Activated gamma-delta T cell treated with anti-CD3 and anti-CD28 coated beads, Interleukin-2, amount 50 U/mL, for 16 hours (primary cell): ENCODE measurements around the gene SLC2A9.
"Not testable (repeated sequence)": the region's sequence is repeated elsewhere in the genome, so short reads cannot be mapped to it uniquely, and the experiment has no call there.

Experiments
- DNase-seq: peaks from one replicate; pipeline ENCODE4 v3.0.0-alpha.2; 2020; ENCODE audit warnings: low read depth

SLC2A9 gene

GRCh38 chr4:9826551-9826950, 194.7 kb downstream of the SLC2A9 start:
- no peak for DNase-seq

GRCh38 chr4:9825049-9825448, 196.2 kb downstream of the SLC2A9 start:
- no peak for DNase-seq

GRCh38 chr4:9820343-9820742, 201.0 kb downstream of the SLC2A9 start:
- no peak for DNase-seq

GRCh38 chr4:9816285-9816684, 205.0 kb downstream of the SLC2A9 start:
- DNase-seq: no peak

GRCh38 chr4:9812501-9813340, 208.6 kb downstream of the SLC2A9 start:
- DNase-seq: no peak

GRCh38 chr4:9811806-9812205, 209.5 kb downstream of the SLC2A9 start:
- no peak for DNase-seq

- no peak for DNase-seq
Measured at GRCh38 chr4:9808077-9808476, 213.2 kb downstream of the SLC2A9 start.

- DNase-seq: no peak
Measured at GRCh38 chr4:9804918-9805317, 216.4 kb downstream of the SLC2A9 start.

GRCh38 chr4:9800848-9801247, 220.4 kb downstream of the SLC2A9 start:
- DNase-seq: no peak

- DNase-seq: not testable (repeated sequence)
Measured at GRCh38 chr4:9796641-9797040, 224.7 kb downstream of the SLC2A9 start.

GRCh38 chr4:9792381-9792780, 228.9 kb downstream of the SLC2A9 start:
- no peak for DNase-seq

- not testable (repeated sequence) for DNase-seq
Measured at GRCh38 chr4:9785891-9786290, 235.4 kb downstream of the SLC2A9 start.

GRCh38 chr4:9782136-9782436, 239.2 kb downstream of the SLC2A9 start:
- DNase-seq: no peak

GRCh38 chr4:9781343-9782135, 239.8 kb downstream of the SLC2A9 start, which contains the start of gene DRD5:
DRD5 (plus strand) TSS chr4:9781634; CDS start chr4:9782030, 396 bp downstream.
- no peak for DNase-seq
